Measurements from ENCODE around the gene UBE2G1.

- TF ChIP-seq CTCF (IDR thresholded peaks at IDR 0.05) (no peak), POLR2A (IDR thresholded peaks at IDR 0.05) (no peak)
Measured at GRCh38 chr17:4313221-4314114, 53.0 kb downstream of the UBE2G1 start.

Measured in Peyer's patch (tissue), 4 donors.